DOHH2 (cell line): ENCODE measurements around the gene NTPCR.

Source experiments
- EZH2phosphoT487 ChIP-seq: fragments of 200-600 bp; sonication (generic); IDR thresholded peaks from 2 replicates; pipeline ENCODE4 v1.6.1; 2017; ENCODE audit warnings: borderline replicate concordance, mild to moderate bottlenecking, antibody characterized with exemption, low read length, moderate library complexity, mixed read lengths
- TF ChIP-seq, protein P1 (sequence below): fragments of 200-600 bp; sonication (generic); IDR thresholded peaks from one replicate; pipeline ENCODE4 v1.5.1; 2014; ENCODE audit warnings: antibody characterized with exemption, mild to moderate bottlenecking, low read depth, low read length; ENCODE audit not compliant: poor library complexity, severe bottlenecking

DNA sequence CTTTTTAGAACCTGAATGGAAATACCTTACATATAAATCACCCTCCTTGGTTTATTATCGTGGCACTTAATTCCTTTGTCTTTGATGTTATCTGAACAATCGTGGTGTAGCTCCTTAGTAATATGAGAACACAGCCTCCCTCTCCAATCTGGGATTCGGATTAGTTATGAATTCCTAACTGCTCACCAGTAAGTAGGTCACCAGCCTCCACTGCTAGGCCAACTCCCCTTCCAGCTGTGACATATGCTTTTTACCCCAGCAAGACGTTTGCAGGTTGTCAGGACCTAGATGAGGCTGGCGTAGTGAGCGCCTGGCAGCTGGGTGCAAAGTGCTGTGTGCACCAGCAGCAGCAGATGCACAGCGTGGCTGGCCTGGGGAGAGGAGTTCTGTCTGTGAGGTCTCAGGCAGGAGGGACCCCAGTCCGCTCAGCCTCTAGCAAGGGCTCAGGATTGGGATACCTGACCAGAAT, 38.2 kb downstream of the NTPCR start:
- TF ChIP-seq, protein P1, sequence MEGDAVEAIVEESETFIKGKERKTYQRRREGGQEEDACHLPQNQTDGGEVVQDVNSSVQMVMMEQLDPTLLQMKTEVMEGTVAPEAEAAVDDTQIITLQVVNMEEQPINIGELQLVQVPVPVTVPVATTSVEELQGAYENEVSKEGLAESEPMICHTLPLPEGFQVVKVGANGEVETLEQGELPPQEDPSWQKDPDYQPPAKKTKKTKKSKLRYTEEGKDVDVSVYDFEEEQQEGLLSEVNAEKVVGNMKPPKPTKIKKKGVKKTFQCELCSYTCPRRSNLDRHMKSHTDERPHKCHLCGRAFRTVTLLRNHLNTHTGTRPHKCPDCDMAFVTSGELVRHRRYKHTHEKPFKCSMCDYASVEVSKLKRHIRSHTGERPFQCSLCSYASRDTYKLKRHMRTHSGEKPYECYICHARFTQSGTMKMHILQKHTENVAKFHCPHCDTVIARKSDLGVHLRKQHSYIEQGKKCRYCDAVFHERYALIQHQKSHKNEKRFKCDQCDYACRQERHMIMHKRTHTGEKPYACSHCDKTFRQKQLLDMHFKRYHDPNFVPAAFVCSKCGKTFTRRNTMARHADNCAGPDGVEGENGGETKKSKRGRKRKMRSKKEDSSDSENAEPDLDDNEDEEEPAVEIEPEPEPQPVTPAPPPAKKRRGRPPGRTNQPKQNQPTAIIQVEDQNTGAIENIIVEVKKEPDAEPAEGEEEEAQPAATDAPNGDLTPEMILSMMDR: no peak
- TF ChIP-seq EZH2phosphoT487: no peak
